HG02798 (cell line): Measurements from ENCODE around the gene ERCC2.

Experiments used
- ATAC-seq: cut with Tn5 transposase; IDR thresholded peaks from one replicate; pipeline ENCODE4 v1.9.1; 2021; ENCODE audit warnings: mild to moderate bottlenecking; ENCODE audit not compliant: unreplicated experiment, poor library complexity

ERCC2 gene

GRCh38 chr19:45402298-45403061, 32.1 kb upstream of the ERCC2 start:
- ATAC-seq = no peak

GRCh38 chr19:45401815-45402214, 31.4 kb upstream of the ERCC2 start:
- no peak for ATAC-seq

GRCh38 chr19:45400192-45400591, 29.8 kb upstream of the ERCC2 start:
- no peak for ATAC-seq

DNA sequence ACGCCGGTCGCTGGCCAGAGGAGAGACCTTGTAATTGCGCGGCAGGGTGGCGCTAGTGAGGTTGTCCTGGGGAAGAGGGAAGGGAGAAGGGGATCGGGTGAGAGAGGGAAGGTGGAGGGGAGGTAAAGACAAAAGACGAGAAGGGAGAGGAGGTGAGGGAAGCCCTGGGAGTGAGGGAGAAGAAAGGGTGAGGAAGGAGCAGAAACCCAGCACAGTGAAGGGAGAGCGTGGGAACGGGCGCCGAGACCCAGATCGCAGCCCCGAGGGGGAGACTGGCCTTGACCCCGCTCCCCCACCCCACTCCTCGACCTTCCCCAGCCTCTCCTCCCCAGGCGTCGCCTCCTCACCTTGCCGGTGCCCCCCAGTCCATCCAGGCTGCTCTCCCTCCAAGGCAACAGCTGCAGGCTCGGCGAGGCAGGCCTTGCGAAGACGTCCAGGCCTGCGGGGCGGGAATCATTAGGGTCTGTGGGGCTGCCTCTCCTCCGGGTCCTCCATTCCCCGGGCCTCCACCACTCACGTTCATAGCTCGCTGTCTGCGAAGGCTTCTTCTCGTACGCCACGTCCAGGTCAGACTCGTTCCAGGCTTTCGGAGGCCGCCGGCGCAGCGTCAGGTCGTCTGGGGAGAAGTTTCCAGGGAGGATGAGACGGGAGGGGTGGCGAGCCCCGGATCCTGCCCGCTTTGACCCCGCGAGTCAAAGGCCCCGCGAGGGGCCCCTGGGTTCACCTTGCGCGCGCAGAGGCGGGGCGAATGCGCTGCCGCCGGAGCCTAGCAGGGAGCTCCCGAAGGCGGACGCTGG, 25.6 kb upstream of the ERCC2 start:
- no peak for ATAC-seq

DNA sequence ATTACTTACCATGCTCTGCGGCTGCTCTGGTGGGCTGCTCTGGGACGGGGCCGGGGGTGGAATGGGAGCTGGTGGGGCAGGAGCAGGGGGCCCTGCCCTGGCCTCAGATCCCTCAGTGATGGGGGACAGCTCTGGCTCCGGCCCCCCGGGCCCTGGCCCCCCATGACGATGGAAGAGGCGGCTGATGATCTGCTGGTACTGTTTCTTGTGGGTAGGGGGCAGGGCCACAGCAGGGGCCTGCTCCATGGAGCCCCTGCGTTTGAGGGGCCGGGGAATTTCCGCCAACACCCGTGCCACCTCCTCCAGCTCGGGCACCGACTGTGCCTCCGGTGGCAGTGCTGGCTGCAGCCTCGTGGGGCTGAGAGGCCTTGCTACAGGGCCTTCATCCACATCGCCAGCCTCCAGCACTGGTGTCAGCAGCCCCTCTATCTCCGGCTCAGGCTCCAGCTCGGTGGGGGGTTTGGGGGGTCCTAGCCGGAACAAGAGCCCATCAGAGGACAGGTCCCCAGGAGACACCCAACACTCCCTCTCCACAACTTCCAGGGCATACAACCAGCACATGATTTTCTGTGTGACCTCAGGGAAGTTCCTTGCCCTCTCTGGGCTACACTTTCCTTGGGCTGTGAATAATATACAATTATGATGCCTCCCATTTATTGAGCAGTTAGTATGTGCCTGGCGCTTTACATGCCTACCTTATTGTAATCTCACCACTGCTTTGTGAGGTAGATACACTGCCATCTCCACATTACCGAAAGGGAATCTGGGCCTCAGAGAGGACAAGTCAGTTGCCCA, 21.7 kb upstream of the ERCC2 start:
- no peak for ATAC-seq

- no peak for ATAC-seq
Measured at GRCh38 chr19:45391346-45391745, 21.0 kb upstream of the ERCC2 start.

GRCh38 chr19:45385392-45386221, 15.2 kb upstream of the ERCC2 start:
- no peak for ATAC-seq

DNA sequence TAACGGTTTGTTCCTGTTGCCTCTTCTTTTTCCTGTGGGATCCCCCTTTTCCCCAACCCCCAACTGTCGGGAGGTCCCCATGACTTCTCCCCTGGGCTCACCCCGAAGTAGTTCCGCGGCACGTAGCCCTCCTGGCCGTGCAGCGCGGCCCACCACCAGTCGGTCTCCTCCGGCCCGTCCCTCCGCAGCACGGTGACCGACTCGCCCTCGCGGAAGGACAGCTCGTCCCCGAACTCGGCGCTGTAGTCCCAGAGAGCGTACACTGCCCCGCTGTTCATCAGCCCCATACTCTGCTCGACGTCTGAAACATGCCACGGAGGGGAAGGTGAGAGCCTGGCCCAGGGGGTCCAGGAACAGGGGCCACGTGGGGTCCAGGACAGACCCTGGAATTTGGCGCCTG, 12.1 kb upstream of the ERCC2 start:
- no peak for ATAC-seq

DNA sequence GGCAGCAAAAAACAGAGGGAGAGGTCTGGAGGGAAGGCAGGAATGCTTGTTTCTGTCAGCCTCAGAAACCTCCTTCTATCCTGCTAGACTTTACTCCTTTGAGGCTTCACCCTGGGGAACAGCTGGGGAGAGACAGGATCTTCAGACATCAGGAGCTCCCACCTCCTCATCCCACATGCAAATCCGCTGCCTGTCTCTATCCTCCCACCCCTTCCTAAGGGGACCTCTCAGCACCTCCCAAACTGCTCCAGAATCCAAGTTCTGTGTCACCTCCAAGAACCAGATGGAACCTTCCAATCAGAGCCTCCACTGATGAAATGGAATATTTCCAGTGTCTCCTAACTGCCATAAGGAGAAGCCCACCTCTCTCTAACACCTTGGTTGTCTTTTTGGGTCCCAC, 9.7 kb upstream of the ERCC2 start:
- ATAC-seq = no peak

GRCh38 chr19:45376045-45376724, 5.8 kb upstream of the ERCC2 start:
- no peak for ATAC-seq

GRCh38 chr19:45368737-45369340, 1.5 kb downstream of the ERCC2 start:
- no peak for ATAC-seq

- no peak for ATAC-seq
Measured at GRCh38 chr19:45368127-45368526, 2.2 kb downstream of the ERCC2 start.

GRCh38 chr19:45364696-45365095, 5.7 kb downstream of the ERCC2 start:
- ATAC-seq = no peak

- ATAC-seq = no peak
Measured at GRCh38 chr19:45363861-45364459, 6.4 kb downstream of the ERCC2 start.

- no peak for ATAC-seq
Measured at GRCh38 chr19:45362291-45362690, 8.1 kb downstream of the ERCC2 start.

DNA sequence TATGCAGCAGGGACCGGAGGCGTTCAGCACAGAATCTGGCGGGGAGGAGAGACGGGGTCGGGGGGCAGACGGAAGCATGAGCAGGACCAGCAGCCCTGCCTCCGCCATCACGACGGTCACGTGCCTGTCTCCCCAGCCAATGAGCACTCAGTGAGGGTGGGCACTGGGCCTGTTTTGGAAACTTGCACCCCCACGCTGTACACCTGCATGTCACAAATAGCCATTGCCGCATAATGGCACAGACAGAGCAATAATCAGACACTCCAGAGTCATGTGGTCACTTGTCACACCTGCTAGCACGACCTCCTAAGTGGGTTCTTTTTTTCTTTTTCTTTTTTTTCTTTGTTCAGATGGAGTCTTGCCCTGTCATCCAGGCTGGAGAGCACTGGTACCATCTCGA, 8.8 kb downstream of the ERCC2 start:
- no peak for ATAC-seq

DNA sequence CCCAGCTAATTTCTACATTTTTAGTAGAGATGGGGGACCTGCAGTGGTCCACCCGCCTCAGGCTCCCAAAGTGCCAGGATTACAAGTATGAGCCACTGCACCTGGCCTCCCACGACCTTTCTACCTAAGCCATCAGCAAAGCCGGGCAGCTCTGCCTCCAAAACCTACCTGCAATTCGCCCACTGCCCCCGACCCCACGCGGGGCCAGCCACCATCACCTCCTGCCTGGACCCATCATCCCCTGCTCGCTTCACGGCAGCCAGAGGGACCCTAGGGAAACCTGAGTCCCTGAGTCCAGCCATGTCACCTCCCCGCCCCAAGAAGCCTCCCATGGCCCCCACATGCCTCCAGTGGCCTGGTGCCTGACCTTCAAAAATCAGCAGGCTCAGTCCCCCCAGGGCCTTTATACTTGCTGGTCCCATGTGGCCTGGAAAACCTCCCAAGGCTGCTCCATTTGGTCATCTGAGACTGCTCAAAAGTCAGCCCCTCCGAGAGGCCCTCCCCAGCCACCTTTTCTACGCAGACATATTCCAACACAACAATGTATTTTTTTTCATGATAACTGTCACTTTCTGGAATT, 12.1 kb downstream of the ERCC2 start:
- no peak for ATAC-seq

DNA sequence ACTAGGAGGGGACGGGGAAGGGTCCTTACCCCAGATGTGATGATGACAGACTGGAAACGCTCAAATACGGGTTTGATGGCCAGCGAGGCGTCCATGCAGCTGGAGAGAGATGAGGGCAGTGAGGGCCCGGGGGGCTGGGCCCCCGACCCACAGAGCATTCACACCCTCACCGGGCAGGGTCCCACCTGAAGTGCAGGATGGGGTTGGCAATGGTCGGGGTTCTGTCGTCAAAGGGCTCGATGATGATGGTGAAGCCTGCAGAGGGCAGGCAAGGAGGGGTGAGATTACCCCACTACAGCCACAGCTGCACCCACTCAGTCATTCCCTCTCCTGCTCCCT, 13.0 kb downstream of the ERCC2 start:
- no peak for ATAC-seq
